Nephron (organoid): ENCODE data around the gene ELK4.

Source experiments
- H3K27ac Mint-ChIP-seq, 3 experiments: 2 replicates each; pipeline ENCODE4 v1.8.0; 2020; ENCODE audit warnings: mixed read lengths in 3 of 3, mild to moderate bottlenecking in 2 of 3, moderate library complexity in 1 of 3
- H3K27me3 Mint-ChIP-seq: 2 replicates; pipeline ENCODE4 v1.8.0; 2021; ENCODE audit warnings: low read depth, mild to moderate bottlenecking, moderate library complexity, mixed read lengths
- H3K36me3 Mint-ChIP-seq: 2 replicates; pipeline ENCODE4 v1.8.0; 2020; ENCODE audit warnings: low read depth, mixed read lengths
- H3K4me1 Mint-ChIP-seq: 2 replicates; pipeline ENCODE4 v1.8.0; 2020; ENCODE audit warnings: mixed read lengths
- H3K4me3 Mint-ChIP-seq, 3 experiments: 2 replicates each; pipeline ENCODE4 v1.8.0; 2020; ENCODE audit warnings: mild to moderate bottlenecking in 3 of 3, mixed read lengths in 3 of 3, moderate library complexity in 2 of 3
- H3K9me3 Mint-ChIP-seq: 2 replicates; pipeline ENCODE4 v1.8.0; 2020; ENCODE audit warnings: mixed read lengths
- TF ChIP-seq, protein P1 (sequence below), 3 experiments: fragments of 200-600 bp; sonication (generic); IDR thresholded peaks; one replicate each; pipeline ENCODE4 v1.5.0; 2021; ENCODE audit warnings: antibody characterized with exemption in 3 of 3; ENCODE audit not compliant: unreplicated experiment in 3 of 3

ELK4 gene

DNA sequence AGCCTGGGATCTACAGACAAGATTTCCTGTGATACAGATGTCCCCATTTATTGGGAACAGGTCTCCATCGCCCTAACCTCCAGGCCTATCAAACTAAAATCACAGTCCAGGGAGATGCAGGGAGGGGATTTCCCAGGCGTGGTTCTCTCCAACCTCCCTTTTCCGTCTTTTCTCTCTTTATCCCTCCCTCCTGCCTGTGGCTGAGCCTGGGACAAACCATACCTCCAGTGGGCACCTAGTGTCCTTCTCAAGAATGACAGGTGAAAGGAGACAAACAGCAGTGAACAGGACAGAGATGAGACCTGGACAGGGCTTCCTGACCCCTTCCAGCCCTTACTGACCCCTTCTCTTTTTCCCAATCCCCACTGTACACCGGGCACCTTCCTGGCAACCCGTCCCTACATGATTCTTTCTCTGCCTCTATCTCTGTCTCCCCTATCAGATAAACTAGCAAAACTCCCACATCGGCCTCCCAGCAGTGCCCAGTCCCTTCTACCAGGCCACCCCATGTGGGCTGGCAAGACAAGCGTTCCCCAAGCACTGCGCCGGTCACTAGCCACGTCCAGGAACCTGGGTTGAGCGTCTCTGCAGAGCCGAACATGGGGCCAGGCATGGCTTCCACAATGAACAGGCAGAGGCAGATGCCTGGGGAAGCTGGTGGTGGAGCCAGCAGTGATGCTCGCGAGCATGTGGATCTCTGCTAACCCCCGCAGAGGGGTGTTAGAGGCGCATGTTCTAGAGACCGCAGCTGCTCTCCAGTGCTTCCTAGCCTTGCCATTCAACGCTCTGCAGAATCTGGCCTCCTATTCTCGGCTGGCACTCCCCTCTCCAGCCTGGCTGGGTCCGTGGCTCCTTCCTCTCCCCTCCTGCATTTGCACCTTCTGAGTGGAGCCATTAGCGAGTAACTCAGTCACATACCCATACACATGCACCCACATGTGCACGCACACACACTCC, 54.7 kb downstream of the ELK4 start:
- H3K4me3 Mint-ChIP-seq, result no peak overlapping the region
- TF ChIP-seq, protein P1, sequence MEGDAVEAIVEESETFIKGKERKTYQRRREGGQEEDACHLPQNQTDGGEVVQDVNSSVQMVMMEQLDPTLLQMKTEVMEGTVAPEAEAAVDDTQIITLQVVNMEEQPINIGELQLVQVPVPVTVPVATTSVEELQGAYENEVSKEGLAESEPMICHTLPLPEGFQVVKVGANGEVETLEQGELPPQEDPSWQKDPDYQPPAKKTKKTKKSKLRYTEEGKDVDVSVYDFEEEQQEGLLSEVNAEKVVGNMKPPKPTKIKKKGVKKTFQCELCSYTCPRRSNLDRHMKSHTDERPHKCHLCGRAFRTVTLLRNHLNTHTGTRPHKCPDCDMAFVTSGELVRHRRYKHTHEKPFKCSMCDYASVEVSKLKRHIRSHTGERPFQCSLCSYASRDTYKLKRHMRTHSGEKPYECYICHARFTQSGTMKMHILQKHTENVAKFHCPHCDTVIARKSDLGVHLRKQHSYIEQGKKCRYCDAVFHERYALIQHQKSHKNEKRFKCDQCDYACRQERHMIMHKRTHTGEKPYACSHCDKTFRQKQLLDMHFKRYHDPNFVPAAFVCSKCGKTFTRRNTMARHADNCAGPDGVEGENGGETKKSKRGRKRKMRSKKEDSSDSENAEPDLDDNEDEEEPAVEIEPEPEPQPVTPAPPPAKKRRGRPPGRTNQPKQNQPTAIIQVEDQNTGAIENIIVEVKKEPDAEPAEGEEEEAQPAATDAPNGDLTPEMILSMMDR (IDR thresholded peaks at IDR 0.05; ENCODE audit: unreplicated experiment in 3 of 3), result no peak
- H3K27ac Mint-ChIP-seq, result peak overlapping the region in 2 of 3 experiments; percentile 6 to 22
- H3K4me1 Mint-ChIP-seq, result peaks cover 13% of the 10 kb centered on the region
- H3K36me3 Mint-ChIP-seq, result no peaks in the 10 kb centered on the region
- H3K9me3 Mint-ChIP-seq, result no peaks in the 10 kb centered on the region
- peaks cover 61% of the 10 kb centered on the region for H3K27me3 Mint-ChIP-seq

DNA sequence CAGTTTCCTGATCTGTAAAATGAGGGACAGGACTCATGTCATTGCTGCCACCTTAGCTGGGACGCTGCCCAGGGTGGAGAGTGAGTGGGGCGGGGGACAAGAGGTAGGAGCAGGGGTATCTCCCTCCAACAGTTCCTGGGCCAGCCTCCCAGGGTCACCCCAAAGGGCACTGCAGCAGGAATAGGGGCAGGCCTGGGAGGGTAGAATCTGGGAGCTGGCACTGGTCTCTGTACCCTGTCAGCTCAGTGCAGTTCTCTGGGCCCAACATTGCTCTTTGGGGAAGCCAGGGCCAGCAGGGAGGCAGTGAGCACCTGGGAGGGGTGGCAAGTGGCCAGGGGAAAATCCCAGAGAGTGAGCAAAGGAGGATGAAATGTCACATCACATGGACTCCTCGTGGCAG, 55.8 kb downstream of the ELK4 start:
- H3K27ac Mint-ChIP-seq, result no peak overlapping the region
- peaks cover 69% of the 10 kb centered on the region for H3K27me3 Mint-ChIP-seq
- H3K36me3 Mint-ChIP-seq, result no peaks in the 10 kb centered on the region
- H3K9me3 Mint-ChIP-seq, result no peaks in the 10 kb centered on the region
- H3K4me3 Mint-ChIP-seq, result no peak overlapping the region
- H3K4me1 Mint-ChIP-seq, result peaks cover 19% of the 10 kb centered on the region
- TF ChIP-seq, protein P1 (IDR thresholded peaks at IDR 0.05; ENCODE audit: unreplicated experiment in 3 of 3), result no peak

DNA sequence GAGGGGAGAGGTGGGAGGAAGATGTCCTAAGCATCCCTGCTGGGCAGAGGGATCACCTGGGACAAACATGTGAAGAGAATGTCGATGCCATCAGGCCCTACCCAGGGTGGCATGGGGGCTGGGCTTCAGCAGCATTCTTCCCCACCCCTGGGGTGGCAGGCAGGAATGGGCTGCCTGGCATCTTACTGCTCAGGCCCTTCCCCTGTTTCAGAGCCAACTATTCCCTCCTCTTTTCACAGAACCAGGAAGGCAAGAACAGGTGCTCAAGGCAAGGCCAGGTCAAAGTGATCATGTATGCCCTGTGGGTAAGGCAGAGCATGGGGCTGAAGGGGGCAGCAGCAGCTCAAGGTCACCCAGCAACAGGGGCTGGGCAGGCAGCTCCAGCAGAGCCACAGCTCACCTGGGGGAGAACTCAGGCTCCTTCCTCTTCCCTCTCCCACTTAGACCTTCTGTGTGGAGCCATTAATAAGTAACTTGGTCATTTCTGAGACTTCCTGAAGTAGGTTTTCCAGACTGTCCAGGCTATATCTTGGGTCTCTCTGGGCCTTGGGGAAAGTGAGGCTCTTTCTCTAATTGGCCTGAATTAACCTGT, 56.4 kb downstream of the ELK4 start:
- Mint-ChIP-seq H3K27ac (peak overlapping the region in 1 of 3 experiments; percentile 11), H3K4me3 (no peak overlapping the region)

DNA sequence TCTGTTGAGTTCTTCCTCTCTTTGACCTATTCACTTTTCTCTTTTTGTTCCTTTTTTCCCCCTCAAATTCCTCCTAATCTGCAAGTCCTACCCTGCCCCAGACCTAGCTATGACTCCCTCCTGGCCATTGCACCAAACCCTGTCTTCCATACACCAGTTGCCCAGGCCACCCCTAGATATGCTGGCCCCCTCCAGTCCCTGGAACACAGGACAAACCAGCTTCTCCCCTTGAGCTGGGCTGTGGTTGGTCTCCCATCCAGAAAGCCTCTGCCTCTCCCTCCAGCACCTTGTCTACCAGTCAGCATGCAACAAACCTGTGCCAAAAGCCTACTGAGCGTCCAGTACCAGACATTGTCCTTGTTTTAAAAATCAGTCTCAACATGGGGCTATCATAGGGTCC, 59.4 kb downstream of the ELK4 start:
- Mint-ChIP-seq H3K4me3 (no peak overlapping the region), H3K9me3 (no peaks in the 10 kb centered on the region), H3K4me1 (peaks cover 11% of the 10 kb centered on the region), H3K27me3 (peaks cover 83% of the 10 kb centered on the region), H3K36me3 (no peaks in the 10 kb centered on the region), H3K27ac (no peak overlapping the region)
- TF ChIP-seq, protein P1 (IDR thresholded peaks at IDR 0.05; ENCODE audit: unreplicated experiment in 3 of 3), result no peak

More for the DNA sequence above, 56.4 kb downstream of the ELK4 start:
- Mint-ChIP-seq H3K27me3 (peaks cover 71% of the 10 kb centered on the region), H3K4me1 (peaks cover 19% of the 10 kb centered on the region), H3K9me3 (no peaks in the 10 kb centered on the region), H3K36me3 (no peaks in the 10 kb centered on the region)
- TF ChIP-seq, protein P1 (IDR thresholded peaks at IDR 0.05; ENCODE audit: unreplicated experiment in 3 of 3), result no peak

DNA sequence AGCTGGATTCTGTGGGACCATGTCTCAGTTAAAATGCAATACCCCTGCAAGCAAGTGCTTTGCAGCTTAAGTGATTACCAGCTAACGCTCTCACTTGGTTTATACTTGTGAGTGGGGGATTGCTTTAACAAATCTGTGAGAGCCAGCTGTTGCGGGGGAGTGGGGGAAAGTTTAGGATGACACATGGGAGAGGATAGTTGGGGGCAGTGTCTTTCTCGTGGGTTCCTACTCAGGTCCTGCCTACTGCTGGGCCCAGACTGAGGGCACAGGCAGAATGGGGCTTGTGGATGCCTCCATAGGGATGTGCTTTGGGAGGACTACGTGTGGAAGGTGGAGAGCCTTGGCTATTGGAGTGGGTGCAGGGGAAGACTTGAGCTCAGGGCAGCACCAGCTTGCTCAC, 60.1 kb downstream of the ELK4 start:
- peaks cover 11% of the 10 kb centered on the region for H3K4me1 Mint-ChIP-seq
- no peak overlapping the region for H3K4me3 Mint-ChIP-seq
- peaks cover 86% of the 10 kb centered on the region for H3K27me3 Mint-ChIP-seq
- TF ChIP-seq, protein P1 (IDR thresholded peaks at IDR 0.05; ENCODE audit: unreplicated experiment in 3 of 3), result no peak
- H3K9me3 Mint-ChIP-seq, result no peaks in the 10 kb centered on the region
- no peak overlapping the region for H3K27ac Mint-ChIP-seq
- H3K36me3 Mint-ChIP-seq, result no peaks in the 10 kb centered on the region
